Measurements from ENCODE around the gene USP25.

DNA sequence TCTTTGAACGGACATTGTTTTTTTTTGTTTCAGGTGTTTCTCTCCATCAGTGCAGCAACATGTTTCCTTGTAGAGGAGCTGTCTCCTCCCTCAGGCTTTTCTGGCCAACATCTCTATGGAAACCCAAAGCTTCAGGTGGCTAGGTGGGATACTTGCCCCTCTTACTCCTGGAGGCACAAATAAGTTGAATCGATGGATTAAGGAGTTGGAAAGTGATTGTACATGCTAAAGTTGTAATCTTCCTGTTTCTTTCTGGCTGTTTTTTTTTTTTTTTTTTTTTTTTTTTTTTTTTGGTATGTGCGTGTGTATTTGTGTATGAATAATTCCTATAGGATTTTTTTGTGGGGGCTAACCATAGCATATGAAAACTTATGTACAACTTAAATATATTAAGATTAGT, 10.6 kb downstream of the USP25 start:
- TF ChIP-seq, protein P1, sequence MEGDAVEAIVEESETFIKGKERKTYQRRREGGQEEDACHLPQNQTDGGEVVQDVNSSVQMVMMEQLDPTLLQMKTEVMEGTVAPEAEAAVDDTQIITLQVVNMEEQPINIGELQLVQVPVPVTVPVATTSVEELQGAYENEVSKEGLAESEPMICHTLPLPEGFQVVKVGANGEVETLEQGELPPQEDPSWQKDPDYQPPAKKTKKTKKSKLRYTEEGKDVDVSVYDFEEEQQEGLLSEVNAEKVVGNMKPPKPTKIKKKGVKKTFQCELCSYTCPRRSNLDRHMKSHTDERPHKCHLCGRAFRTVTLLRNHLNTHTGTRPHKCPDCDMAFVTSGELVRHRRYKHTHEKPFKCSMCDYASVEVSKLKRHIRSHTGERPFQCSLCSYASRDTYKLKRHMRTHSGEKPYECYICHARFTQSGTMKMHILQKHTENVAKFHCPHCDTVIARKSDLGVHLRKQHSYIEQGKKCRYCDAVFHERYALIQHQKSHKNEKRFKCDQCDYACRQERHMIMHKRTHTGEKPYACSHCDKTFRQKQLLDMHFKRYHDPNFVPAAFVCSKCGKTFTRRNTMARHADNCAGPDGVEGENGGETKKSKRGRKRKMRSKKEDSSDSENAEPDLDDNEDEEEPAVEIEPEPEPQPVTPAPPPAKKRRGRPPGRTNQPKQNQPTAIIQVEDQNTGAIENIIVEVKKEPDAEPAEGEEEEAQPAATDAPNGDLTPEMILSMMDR (IDR thresholded peaks at IDR 0.05): no peak
- no peak for TF ChIP-seq ZFX (IDR thresholded peaks at IDR 0.05; ENCODE audit: borderline replicate concordance)

Measured in 22Rv1 (cell line).